Activated T-helper 17 cell treated with anti-CD3 and anti-CD28 coated beads, Interleukin-2, amount 50 U/mL, for 72 hours (primary cell): ENCODE data around the gene USP22. TPM values are rescaled to one million over a fixed set of nuclear protein-coding genes. Genes with fewer than 3 reads are reported as not detected.

Experiments
- ATAC-seq: fragments of 150-1000 bp; cut with Tn5 transposase; replicated peaks from 2 replicates; pipeline ENCODE4 v1.10.0; 2021; ENCODE audit warnings: mild to moderate bottlenecking, moderate library complexity
- H3K27ac Mint-ChIP-seq: one replicate; pipeline ENCODE4 v1.8.0; 2022; ENCODE audit warnings: mixed read lengths
- H3K27me3 Mint-ChIP-seq: one replicate; pipeline ENCODE4 v1.8.0; 2022; ENCODE audit warnings: mixed read lengths
- H3K36me3 Mint-ChIP-seq: one replicate; pipeline ENCODE4 v1.8.0; 2022; ENCODE audit warnings: low read depth, mild to moderate bottlenecking, mixed read lengths
- H3K4me1 Mint-ChIP-seq: one replicate; pipeline ENCODE4 v1.8.0; 2022; ENCODE audit warnings: mixed read lengths
- H3K4me3 Mint-ChIP-seq: one replicate; pipeline ENCODE4 v1.8.0; 2022; ENCODE audit warnings: mild to moderate bottlenecking, mixed read lengths
- H3K9me3 Mint-ChIP-seq: one replicate; pipeline ENCODE4 v1.8.0; 2022; ENCODE audit warnings: mixed read lengths
- total RNA-seq, 2 donors: library from RNA; stranded (reverse); gene quantifications; one replicate each; pipeline ENCODE4 v1.2.3, GENCODE V29; 2022

Gene USP22
- total RNA-seq, 2 donors from 2014 or later = 136 to 143 TPM

GRCh38 chr17:20961586-20961985, 81.2 kb downstream of the USP22 start:
- no peak overlapping the region for H3K4me3 Mint-ChIP-seq
- H3K27ac Mint-ChIP-seq = no peak overlapping the region
- H3K27me3 Mint-ChIP-seq = peaks cover 33% of the 10 kb centered on the region
- H3K9me3 Mint-ChIP-seq = no peaks in the 10 kb centered on the region
- H3K36me3 Mint-ChIP-seq = no peaks in the 10 kb centered on the region
- no peaks in the 10 kb centered on the region for H3K4me1 Mint-ChIP-seq
- no peak for ATAC-seq

GRCh38 chr17:20960871-20961270, 81.9 kb downstream of the USP22 start:
- H3K9me3 Mint-ChIP-seq = no peaks in the 10 kb centered on the region
- H3K27ac Mint-ChIP-seq = no peak overlapping the region
- ATAC-seq = no peak
- no peaks in the 10 kb centered on the region for H3K4me1 Mint-ChIP-seq
- H3K36me3 Mint-ChIP-seq = no peaks in the 10 kb centered on the region
- no peak overlapping the region for H3K4me3 Mint-ChIP-seq
- peaks cover 35% of the 10 kb centered on the region for H3K27me3 Mint-ChIP-seq

GRCh38 chr17:20955427-20956323, 87.1 kb downstream of the USP22 start:
- no peaks in the 10 kb centered on the region for H3K9me3 Mint-ChIP-seq
- no peak overlapping the region for H3K27ac Mint-ChIP-seq
- no peak overlapping the region for H3K4me3 Mint-ChIP-seq
- no peaks in the 10 kb centered on the region for H3K4me1 Mint-ChIP-seq
- no peak for ATAC-seq
- H3K27me3 Mint-ChIP-seq = peaks cover 44% of the 10 kb centered on the region
- H3K36me3 Mint-ChIP-seq = no peaks in the 10 kb centered on the region

- ATAC-seq = no peak
- Mint-ChIP-seq H3K36me3 (no peaks in the 10 kb centered on the region), H3K27ac (no peak overlapping the region), H3K27me3 (peaks cover 43% of the 10 kb centered on the region), H3K4me3 (no peak overlapping the region), H3K9me3 (no peaks in the 10 kb centered on the region), H3K4me1 (no peaks in the 10 kb centered on the region)
Observed at GRCh38 chr17:20954794-20955193, 88.0 kb downstream of the USP22 start.

- Mint-ChIP-seq H3K36me3 (no peaks in the 10 kb centered on the region), H3K27me3 (peaks cover 28% of the 10 kb centered on the region), H3K27ac (no peak overlapping the region), H3K4me3 (no peak overlapping the region), H3K4me1 (peaks cover 5% of the 10 kb centered on the region), H3K9me3 (no peaks in the 10 kb centered on the region)
- no peak for ATAC-seq
Observed at GRCh38 chr17:20952183-20952582, 90.6 kb downstream of the USP22 start.

Other genes with a start within 250 kb of the USP22 start
- gene DHRS7B, start 84.0 kb upstream of the USP22 start, total RNA-seq = 10 to 100 TPM in 1 of 2 donors, 1 to 10 TPM in 1; 7.3 to 16.9 TPM
- 10 to 100 TPM; 14.3 to 28.5 TPM for gene TMEM11, start 171.2 kb upstream of the USP22 start, total RNA-seq
- 1 to 10 TPM; 1.8 to 2.3 TPM for gene NATD1, start 210.4 kb upstream of the USP22 start, total RNA-seq
- 100 to 1,000 TPM; 107 to 112 TPM for gene MAP2K3, start 241.7 kb upstream of the USP22 start, total RNA-seq